ENCODE data around the gene ATP6V1B1.

ATP6V1B1 gene

GRCh38 chr2:70927138-70927537 is 8.6 kb upstream of the ATP6V1B1 start:
- no peak for DNase-seq (ENCODE audit: low spot score)

GRCh38 chr2:70927641-70928040 is 8.1 kb upstream of the ATP6V1B1 start:
- no peak for DNase-seq (ENCODE audit: low spot score)

- no peak for DNase-seq (ENCODE audit: low spot score)
These were observed 7.3 kb upstream of the ATP6V1B1 start for GRCh38 chr2:70928366-70928765.

GRCh38 chr2:70930371-70931329 is 5.0 kb upstream of the ATP6V1B1 start:
- no peak for DNase-seq (ENCODE audit: low spot score)

GRCh38 chr2:70931376-70932000 is 4.2 kb upstream of the ATP6V1B1 start:
- no peak for DNase-seq (ENCODE audit: low spot score)

- DNase-seq (ENCODE audit: low spot score), result no peak
These were observed 3.0 kb upstream of the ATP6V1B1 start for GRCh38 chr2:70932631-70933230.

- no peak for DNase-seq (ENCODE audit: low spot score)
These were observed 719 bp upstream of the ATP6V1B1 start for GRCh38 chr2:70934981-70935380.

GRCh38 chr2:70936165-70936978 is 672 bp downstream of the ATP6V1B1 start:
- DNase-seq (ENCODE audit: low spot score), result no peak

GRCh38 chr2:70936979-70937811 is 1.5 kb downstream of the ATP6V1B1 start:
- no peak for DNase-seq (ENCODE audit: low spot score)

GRCh38 chr2:70937866-70938585 is 2.3 kb downstream of the ATP6V1B1 start:
- no peak for DNase-seq (ENCODE audit: low spot score)

GRCh38 chr2:70938586-70938950 is 2.9 kb downstream of the ATP6V1B1 start:
- no peak for DNase-seq (ENCODE audit: low spot score)

- no peak for DNase-seq (ENCODE audit: low spot score)
These were observed 3.5 kb downstream of the ATP6V1B1 start for GRCh38 chr2:70939001-70939838.

GRCh38 chr2:70939839-70940580 is 4.3 kb downstream of the ATP6V1B1 start:
- DNase-seq (ENCODE audit: low spot score), result no peak

- DNase-seq (ENCODE audit: low spot score), result no peak
These were observed 5.5 kb downstream of the ATP6V1B1 start for GRCh38 chr2:70941186-70941585.

GRCh38 chr2:70941701-70942100 is 6.0 kb downstream of the ATP6V1B1 start:
- DNase-seq (ENCODE audit: low spot score), result no peak

- DNase-seq (ENCODE audit: low spot score), result no peak
These were observed 6.9 kb downstream of the ATP6V1B1 start for GRCh38 chr2:70942396-70943204.

GRCh38 chr2:70943205-70943871 is 7.6 kb downstream of the ATP6V1B1 start:
- no peak for DNase-seq (ENCODE audit: low spot score)
